ENCODE measurements around the gene UVSSA.

Gene UVSSA, protein sequence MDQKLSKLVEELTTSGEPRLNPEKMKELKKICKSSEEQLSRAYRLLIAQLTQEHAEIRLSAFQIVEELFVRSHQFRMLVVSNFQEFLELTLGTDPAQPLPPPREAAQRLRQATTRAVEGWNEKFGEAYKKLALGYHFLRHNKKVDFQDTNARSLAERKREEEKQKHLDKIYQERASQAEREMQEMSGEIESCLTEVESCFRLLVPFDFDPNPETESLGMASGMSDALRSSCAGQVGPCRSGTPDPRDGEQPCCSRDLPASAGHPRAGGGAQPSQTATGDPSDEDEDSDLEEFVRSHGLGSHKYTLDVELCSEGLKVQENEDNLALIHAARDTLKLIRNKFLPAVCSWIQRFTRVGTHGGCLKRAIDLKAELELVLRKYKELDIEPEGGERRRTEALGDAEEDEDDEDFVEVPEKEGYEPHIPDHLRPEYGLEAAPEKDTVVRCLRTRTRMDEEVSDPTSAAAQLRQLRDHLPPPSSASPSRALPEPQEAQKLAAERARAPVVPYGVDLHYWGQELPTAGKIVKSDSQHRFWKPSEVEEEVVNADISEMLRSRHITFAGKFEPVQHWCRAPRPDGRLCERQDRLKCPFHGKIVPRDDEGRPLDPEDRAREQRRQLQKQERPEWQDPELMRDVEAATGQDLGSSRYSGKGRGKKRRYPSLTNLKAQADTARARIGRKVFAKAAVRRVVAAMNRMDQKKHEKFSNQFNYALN

DNA sequence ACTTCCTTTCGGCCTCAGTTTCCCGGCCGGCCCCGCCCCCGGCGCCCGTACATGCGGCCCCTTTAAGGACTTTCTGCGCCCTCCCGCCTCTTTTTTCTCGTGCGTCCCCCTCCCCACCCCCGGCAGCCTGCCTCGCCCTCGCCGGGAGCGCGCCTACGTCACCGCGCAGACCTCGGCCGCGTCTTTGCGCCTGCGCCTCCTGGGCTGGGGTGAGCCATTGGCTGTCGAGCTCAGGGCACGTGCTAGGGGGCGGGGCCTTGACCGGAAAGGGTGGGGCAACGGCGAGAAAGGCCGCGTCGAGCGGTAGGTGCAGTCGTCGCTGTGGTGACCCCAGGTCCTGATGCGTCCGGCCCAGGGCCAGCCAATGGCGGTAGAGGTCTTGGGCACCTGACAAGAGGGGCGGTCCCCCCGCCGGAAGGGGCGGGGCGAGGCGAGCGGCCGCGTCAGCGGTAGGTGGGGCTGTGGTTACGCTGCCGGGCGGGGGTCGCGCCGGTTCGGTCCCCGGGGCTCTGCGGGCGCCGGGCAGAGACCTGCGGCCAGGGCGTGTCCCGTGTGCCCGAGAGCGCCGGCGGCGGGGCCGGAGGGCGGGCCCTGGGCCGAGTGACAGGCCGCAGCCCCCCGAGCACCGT, at the start of gene UVSSA:
TSS of gene UVSSA (plus strand) at position 428 of the 629 bp plus-strand sequence. CDS start 884 bp downstream, outside the sequence.
- Histone ChIP-seq H3K36me3 (ENCODE audit: insufficient read depth, low read length) (peaks cover 14% of the 10 kb centered on the region), H3K9ac (ENCODE audit: low read length) (peak within 1 kb of the TSS; percentile 98), H3K27me3 (ENCODE audit: control insufficient read depth in 1 of 2, insufficient read depth in 2 of 2, low read length in 2 of 2) (no peaks in the 10 kb centered on the region), H3K9me3 (ENCODE audit: low read length) (no peaks in the 10 kb centered on the region), H3K27ac (ENCODE audit: low read depth, low read length) (peak within 1 kb of the TSS; percentile 99), H3K4me1 (ENCODE audit: insufficient read depth, low read length) (peaks cover 22% of the 10 kb centered on the region), H3K4me3 (ENCODE audit: low read depth in 1 of 2, low read length in 2 of 2) (peak within 1 kb of the TSS; percentile 84 to 96)

DNA sequence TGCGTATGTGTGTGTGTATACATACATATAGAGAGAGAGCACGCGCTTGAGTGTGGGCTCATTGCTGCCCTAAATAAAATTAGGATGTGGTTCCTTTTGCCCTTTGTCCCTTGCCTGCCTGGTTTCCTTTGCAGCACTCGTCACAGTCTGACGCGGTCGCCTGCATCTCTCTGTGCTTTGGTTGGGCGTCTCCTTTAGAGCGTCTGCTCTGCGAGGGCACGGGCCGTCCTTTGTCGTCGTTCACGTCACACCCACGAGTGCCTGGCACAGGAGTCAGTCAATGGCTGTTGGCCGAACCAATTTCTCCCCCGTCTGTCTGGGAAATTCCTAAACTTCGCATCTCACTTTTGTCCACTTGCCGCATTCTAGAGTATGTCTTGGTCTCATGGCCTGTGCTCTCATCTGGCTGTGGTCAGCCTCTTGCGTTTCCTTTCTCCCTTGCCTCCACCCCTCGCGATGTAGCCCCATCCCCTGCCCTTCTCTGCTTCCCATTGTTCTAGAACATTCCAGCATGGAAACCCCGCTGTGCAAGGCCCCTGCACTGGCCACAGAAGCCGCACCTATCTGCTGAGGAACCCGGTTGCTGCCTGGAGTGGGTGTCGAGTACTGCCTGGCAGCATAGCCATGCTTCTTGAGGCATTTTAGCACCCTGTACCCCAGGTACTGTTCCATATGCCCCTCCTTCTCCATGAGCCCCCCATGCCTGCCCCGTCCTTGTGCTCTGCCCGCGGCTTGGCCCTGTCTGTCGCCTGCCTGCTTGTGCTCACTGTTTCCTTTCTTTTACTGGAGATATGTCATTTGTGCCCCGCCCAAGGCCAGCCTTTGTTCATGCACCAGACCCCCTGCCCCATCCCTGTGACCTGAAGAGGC, 49.3 kb upstream of the UVSSA start:
- Histone ChIP-seq H3K4me1 (ENCODE audit: insufficient read depth, low read length) (peaks cover 15% of the 10 kb centered on the region), H3K27ac (ENCODE audit: low read depth, low read length) (no peak overlapping the region), H3K36me3 (ENCODE audit: insufficient read depth, low read length) (peaks cover 18% of the 10 kb centered on the region), H3K27me3 (ENCODE audit: control insufficient read depth in 1 of 2, insufficient read depth in 2 of 2, low read length in 2 of 2) (no peaks in the 10 kb centered on the region), H3K9me3 (ENCODE audit: low read length) (no peaks in the 10 kb centered on the region), H3K4me3 (ENCODE audit: low read depth in 1 of 2, low read length in 2 of 2) (no peak overlapping the region), H3K9ac (ENCODE audit: low read length) (no peak overlapping the region)

DNA sequence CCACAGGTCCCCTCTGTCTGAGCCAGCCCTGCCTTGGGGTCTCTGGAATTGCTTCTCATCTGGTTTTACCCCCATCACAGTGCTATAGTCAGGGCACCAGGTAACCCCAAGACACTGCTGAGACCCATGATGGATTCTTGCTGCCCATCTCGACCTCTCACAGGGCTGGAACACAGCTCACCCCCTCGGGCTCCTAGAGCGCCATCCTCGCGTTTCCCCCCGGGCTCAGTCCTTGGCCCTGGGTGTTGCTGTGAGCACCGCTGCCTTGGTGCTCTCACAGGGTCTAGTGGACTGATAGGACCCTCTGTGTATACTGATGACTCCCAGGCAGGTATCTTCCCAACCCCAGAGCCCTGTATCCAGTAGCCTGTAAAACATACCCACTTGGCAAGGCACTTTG, 48.5 kb upstream of the UVSSA start:
- Histone ChIP-seq H3K27ac (ENCODE audit: low read depth, low read length) (no peak overlapping the region), H3K27me3 (ENCODE audit: control insufficient read depth in 1 of 2, insufficient read depth in 2 of 2, low read length in 2 of 2) (no peaks in the 10 kb centered on the region), H3K4me1 (ENCODE audit: insufficient read depth, low read length) (peaks cover 13% of the 10 kb centered on the region), H3K36me3 (ENCODE audit: insufficient read depth, low read length) (peaks cover 18% of the 10 kb centered on the region), H3K9ac (ENCODE audit: low read length) (no peak overlapping the region), H3K9me3 (ENCODE audit: low read length) (no peaks in the 10 kb centered on the region), H3K4me3 (ENCODE audit: low read depth in 1 of 2, low read length in 2 of 2) (no peak overlapping the region)

DNA sequence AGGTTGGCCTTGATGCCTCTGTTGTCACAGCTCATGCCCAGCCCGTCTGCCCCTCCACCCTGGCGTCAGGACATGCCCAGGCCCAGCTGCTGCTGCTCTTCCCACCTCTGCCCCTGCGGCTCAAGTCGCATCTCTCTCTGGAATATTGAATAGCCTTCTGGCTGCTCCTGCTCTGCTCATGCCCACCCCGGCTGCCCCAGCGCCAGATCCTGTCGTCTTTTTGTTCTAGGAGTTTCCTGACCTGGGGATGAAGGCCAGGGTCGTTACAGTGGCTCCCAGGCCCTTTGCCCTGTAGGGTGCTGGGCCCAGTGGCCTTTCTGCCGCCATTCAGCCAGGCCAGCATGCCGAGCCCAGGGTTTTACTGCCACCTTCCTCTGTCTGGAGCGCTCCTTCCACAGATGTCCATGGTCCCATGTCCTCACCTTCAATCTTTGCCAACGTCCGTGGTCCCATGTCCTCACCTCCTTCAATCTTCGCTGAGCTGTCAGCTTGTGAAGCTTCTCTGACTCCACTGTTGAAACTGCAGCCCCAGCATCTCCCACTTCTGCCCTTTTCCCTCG, 47.6 kb upstream of the UVSSA start:
- Histone ChIP-seq H3K4me3 (ENCODE audit: low read depth in 1 of 2, low read length in 2 of 2) (no peak overlapping the region), H3K4me1 (ENCODE audit: insufficient read depth, low read length) (peaks cover 4% of the 10 kb centered on the region), H3K27me3 (ENCODE audit: control insufficient read depth in 1 of 2, insufficient read depth in 2 of 2, low read length in 2 of 2) (no peaks in the 10 kb centered on the region), H3K27ac (ENCODE audit: low read depth, low read length) (no peak overlapping the region), H3K9me3 (ENCODE audit: low read length) (no peaks in the 10 kb centered on the region), H3K36me3 (ENCODE audit: insufficient read depth, low read length) (peaks cover 18% of the 10 kb centered on the region), H3K9ac (ENCODE audit: low read length) (no peak overlapping the region)

DNA sequence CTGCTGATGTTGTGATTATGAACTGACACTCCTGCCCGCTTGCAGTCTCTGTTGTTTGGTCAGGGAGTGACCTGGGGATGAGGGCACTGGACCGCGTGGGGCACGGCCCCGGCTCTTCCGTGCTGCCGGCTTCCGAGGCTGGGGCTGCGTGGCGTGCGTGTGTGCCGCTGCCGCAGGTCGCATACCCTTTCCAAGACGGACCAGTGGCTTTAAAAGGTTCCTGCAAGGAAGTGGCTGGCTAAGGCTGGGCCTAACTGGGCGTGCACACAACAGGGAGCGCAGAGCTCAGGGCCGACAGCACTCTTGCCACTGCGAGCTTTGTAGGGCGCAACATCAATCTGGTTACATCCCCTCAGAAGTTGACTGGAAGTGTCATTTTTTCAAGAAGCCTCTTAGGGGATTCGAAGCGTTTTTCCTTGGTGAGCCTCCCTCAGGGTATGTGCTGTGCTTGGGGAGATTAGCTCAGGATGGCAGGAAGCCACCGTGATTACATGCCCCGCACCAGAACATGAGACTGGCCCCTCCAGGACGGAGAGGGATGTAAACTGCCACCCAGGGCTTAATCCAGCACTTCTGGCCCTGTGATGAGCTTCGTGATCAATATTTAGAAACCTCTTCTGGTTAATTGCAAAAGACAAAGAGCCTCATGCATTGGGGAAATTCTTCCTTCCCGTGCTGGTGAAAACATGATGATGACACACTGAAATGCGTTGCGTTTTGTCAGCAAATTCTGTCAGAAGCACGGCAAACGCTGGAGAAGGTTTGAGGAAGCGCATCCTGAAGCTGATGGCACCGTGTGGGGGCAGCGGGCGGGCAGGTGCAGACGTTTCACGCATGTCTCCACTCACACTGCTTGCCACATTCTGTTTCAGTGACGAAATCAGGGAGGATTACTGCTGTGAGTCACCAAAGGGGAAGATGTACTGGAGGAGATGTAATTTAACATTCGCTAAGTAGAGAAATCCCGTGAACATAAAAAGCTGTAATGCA, 46.2 kb upstream of the UVSSA start:
- Histone ChIP-seq H3K9ac (ENCODE audit: low read length) (no peak overlapping the region), H3K4me3 (ENCODE audit: low read depth in 1 of 2, low read length in 2 of 2) (no peak overlapping the region), H3K4me1 (ENCODE audit: insufficient read depth, low read length) (no peaks in the 10 kb centered on the region), H3K27ac (ENCODE audit: low read depth, low read length) (no peak overlapping the region), H3K9me3 (ENCODE audit: low read length) (no peaks in the 10 kb centered on the region), H3K36me3 (ENCODE audit: insufficient read depth, low read length) (peaks cover 18% of the 10 kb centered on the region), H3K27me3 (ENCODE audit: control insufficient read depth in 1 of 2, insufficient read depth in 2 of 2, low read length in 2 of 2) (no peaks in the 10 kb centered on the region)

DNA sequence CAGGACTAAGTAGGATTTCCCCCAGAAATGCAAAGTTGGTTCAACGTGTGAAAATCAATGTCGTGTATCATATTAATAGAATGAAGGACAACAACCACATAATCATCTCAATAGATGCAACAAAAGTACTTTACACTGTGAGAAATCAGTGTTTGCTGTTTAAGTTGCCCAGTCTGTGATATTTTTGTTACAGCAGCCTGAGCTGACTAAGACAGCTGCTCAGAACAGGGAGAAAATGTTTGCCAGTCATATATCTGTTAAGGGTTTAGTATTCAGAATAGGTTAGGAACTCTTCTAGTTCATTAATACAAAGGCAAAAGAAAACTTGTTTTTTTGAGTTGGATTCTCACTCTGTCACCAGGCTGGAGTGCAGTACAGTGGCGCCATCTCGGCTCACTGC, 44.8 kb upstream of the UVSSA start:
- Histone ChIP-seq H3K4me3 (ENCODE audit: low read depth in 1 of 2, low read length in 2 of 2) (no peak overlapping the region), H3K27me3 (ENCODE audit: control insufficient read depth in 1 of 2, insufficient read depth in 2 of 2, low read length in 2 of 2) (no peaks in the 10 kb centered on the region), H3K9me3 (ENCODE audit: low read length) (no peaks in the 10 kb centered on the region), H3K27ac (ENCODE audit: low read depth, low read length) (no peak overlapping the region), H3K4me1 (ENCODE audit: insufficient read depth, low read length) (no peaks in the 10 kb centered on the region), H3K9ac (ENCODE audit: low read length) (no peak overlapping the region), H3K36me3 (ENCODE audit: insufficient read depth, low read length) (peaks cover 13% of the 10 kb centered on the region)

DNA sequence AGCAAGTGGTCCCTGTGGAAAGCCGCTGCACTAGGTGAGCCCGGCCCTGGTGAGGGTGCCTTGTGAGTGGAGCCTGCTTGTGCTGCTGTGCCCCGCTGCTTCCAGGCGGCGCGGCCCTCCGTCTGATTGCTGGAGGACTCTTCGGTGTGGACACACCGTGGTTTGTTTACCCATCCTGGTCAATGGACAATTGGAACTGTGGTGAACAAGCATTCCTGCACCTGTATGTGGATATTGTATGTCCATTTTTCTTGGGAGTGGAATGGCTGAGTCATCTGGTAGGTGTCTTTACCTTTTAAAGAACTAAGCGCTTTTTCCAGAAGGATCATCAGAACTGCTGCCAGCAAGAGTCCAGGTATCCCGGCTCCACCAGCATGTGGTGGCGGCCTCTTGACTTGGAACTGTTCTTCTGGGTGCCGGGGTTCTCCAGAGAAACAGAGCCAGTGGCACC, 41.7 kb upstream of the UVSSA start:
- Histone ChIP-seq H3K36me3 (ENCODE audit: insufficient read depth, low read length) (peaks cover 2% of the 10 kb centered on the region), H3K27me3 (ENCODE audit: control insufficient read depth in 1 of 2, insufficient read depth in 2 of 2, low read length in 2 of 2) (no peaks in the 10 kb centered on the region), H3K9me3 (ENCODE audit: low read length) (no peaks in the 10 kb centered on the region), H3K9ac (ENCODE audit: low read length) (no peak overlapping the region), H3K4me1 (ENCODE audit: insufficient read depth, low read length) (peaks cover 13% of the 10 kb centered on the region), H3K4me3 (ENCODE audit: low read depth in 1 of 2, low read length in 2 of 2) (no peak overlapping the region), H3K27ac (ENCODE audit: low read depth, low read length) (no peak overlapping the region)

DNA sequence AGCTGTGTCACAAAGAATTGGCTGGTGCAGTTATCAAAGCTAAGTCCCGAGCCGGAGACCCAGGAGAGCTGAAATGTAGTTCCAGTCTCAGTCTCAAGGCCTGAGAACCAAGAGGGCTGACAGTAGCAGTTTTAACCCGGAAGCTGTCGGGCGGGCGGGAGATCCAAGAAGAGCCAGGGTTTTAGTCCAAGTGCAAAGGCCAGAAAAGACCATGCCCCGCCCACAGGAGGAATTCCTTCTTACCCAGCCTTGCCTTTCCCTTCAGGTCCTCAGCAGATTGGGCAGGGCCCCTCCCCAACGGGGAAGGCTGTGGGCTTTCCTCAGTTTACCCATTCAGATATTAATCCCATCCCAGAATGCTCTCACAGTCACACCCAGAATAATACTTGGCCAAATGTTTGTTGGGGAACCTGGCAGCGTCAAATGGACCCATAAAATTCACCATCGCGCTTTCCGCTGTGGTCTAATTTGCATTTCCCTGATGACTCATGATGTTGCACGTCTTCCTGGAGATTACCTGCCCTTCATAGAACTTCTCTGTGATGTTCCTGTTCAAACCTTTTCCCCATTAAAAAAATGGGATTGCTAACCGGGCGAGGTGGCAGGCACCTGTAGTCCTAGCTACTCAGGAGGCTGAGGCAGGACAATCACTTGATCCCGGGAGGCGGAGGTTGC, 41.1 kb upstream of the UVSSA start:
- H3K4me1 ChIP-seq (ENCODE audit: insufficient read depth, low read length): peaks cover 19% of the 10 kb centered on the region

DNA sequence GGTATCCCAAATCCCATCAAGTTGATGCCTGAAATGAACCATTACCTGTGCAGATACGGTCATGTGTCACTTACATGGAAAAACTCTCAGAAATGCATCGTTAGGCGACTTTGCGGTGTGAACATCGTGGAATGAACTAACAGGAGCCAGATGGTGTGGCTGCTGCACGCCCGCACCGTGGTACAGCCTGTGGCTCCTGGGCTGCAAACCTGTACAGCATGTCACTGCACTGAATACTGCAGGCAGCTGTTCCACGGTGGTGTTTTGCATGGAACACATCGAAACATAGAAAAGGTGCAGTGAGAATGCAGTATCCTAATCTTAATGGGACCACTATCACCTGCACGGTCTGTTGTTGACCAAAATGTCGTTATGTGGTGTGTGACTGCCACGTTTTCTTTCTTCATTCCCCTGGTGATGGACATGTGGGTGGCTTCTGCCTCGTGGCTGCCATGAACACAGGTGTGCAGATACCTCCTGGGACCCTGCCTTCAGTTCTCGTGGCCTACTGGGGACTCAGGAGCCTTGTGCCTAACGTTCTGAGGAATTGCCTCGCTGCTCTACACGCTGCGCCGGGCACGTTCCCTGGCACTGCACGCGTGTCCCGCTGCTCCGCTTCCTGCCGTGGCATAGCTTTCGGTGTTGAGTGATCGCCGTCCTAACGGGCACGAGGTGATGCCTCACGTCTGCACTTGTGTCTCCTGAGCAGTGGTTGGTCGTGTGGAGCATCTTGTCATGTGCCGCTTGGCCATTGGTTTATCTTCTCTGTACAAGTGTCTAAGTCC, 38.9 kb upstream of the UVSSA start:
- H3K4me3 ChIP-seq (ENCODE audit: low read depth in 1 of 2, low read length in 2 of 2): no peak overlapping the region
- H3K9ac ChIP-seq (ENCODE audit: low read length): no peak overlapping the region
- H3K36me3 ChIP-seq (ENCODE audit: insufficient read depth, low read length): peaks cover 6% of the 10 kb centered on the region
- H3K27ac ChIP-seq (ENCODE audit: low read depth, low read length): no peak overlapping the region
- no peaks in the 10 kb centered on the region for H3K27me3 ChIP-seq (ENCODE audit: control insufficient read depth in 1 of 2, insufficient read depth in 2 of 2, low read length in 2 of 2)
- no peaks in the 10 kb centered on the region for H3K9me3 ChIP-seq (ENCODE audit: low read length)
- H3K4me1 ChIP-seq (ENCODE audit: insufficient read depth, low read length): peaks cover 22% of the 10 kb centered on the region

More for the DNA sequence above, 41.1 kb upstream of the UVSSA start:
- Histone ChIP-seq H3K27me3 (ENCODE audit: control insufficient read depth in 1 of 2, insufficient read depth in 2 of 2, low read length in 2 of 2) (no peaks in the 10 kb centered on the region), H3K27ac (ENCODE audit: low read depth, low read length) (no peak overlapping the region), H3K9ac (ENCODE audit: low read length) (no peak overlapping the region), H3K4me3 (ENCODE audit: low read depth in 1 of 2, low read length in 2 of 2) (no peak overlapping the region), H3K36me3 (ENCODE audit: insufficient read depth, low read length) (no peaks in the 10 kb centered on the region), H3K9me3 (ENCODE audit: low read length) (no peaks in the 10 kb centered on the region)
